ENCODE data around the gene INPP5A. TPM values are rescaled to one million over a fixed set of nuclear protein-coding genes. Genes with fewer than 3 reads are reported as not detected.

INPP5A gene
- total and polyA plus RNA-seq, 5 donors, result 60.0 to 116 (median 97.8) TPM

DNA sequence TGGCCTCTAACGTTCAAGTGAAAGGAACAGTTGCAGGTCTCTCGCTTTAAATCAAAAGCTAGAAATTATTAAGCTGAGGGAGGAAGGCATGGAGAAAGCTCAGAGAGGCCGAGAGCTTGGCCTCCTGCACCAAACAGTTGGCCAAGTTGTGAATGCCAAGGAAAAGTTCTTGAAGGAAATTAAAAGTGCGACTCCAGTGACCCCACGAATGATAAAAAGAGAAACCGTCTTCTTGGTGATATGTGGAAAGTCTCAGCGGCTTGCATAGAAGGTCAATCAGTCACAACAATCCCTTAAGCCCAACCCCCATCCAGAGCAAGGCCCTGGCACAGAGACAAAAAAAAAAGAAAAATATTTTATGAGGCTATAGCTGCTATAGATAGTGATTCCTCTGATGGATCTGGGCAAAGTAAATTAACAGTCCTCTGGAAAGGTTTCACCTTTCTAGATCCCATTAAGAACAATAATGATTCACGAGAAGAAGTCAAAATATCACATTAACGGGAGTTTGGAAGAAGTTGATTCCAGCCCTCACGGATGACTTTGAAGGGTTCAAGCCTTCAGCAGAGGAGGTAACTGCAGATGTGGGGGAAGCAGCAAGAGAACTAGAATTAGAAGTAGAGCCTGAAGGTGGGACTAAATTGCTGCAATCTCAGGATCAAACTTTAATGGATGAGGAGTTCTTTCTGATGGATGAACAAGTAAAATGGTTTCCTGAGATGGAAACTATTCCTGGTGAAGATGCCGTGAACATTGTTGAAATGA lies 42.5 kb upstream of the INPP5A start:
- Histone ChIP-seq H3K27me3 (ENCODE audit: control insufficient read depth, insufficient read depth) (no peaks in the 10 kb centered on the region), H3K9me3 (ENCODE audit: control insufficient read depth, low read length) (no peaks in the 10 kb centered on the region), H3K4me3 (ENCODE audit: low read length) (no peak overlapping the region), H3K4me1 (ENCODE audit: control insufficient read depth, insufficient read depth, low read length) (no peaks in the 10 kb centered on the region), H3K27ac (ENCODE audit: low read length) (no peak overlapping the region)
- DNase-seq (peak in 1 of 3 donors; percentile 54), ATAC-seq (no peak)
- intact Hi-C loops (cut with DNase I), result no loop called here
- 56% methylated on average over 11 of the region's 11 CpGs for WGBS

DNA sequence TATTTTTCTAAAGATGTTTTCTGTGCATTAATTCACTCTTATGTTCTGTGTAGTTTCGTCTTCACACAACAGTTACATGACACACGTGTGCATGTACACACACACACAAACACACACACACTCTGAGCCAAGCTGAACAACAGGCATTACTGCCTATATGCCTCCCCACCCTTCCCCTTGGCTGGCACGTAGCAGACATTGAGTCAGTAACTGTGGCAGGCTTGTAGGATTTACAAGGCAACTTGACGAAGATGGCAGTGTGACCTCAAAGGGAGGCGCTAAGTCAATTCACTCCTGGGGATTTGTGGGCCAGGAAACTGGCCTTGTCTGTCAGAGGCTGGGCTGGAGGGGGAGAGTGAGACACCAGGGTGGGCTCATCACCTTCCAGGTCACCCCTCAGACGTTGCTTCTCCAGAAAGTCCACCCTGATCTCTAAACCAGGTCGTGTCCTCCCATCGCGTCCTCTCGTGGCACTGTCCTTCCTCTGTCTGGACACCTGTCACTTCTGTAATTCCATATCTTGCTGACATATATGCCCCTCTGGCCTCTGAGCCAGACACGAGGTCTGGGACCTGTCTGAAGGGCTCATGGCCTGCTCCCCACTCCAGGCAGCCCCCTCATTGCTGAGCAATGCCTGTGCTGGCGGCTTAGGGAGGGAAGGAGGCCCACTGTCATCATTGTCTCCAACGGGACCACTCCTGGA lies 41.1 kb upstream of the INPP5A start:
- Histone ChIP-seq H3K4me1 (ENCODE audit: control insufficient read depth, insufficient read depth, low read length) (no peaks in the 10 kb centered on the region), H3K27me3 (ENCODE audit: control insufficient read depth, insufficient read depth) (no peaks in the 10 kb centered on the region), H3K27ac (ENCODE audit: low read length) (no peak overlapping the region), H3K4me3 (ENCODE audit: low read length) (no peak overlapping the region), H3K9me3 (ENCODE audit: control insufficient read depth, low read length) (no peaks in the 10 kb centered on the region)
- WGBS, result 82% methylated on average over 13 of the region's 13 CpGs
- ATAC-seq (no peak), DNase-seq (peak in 1 of 3 donors; percentile 28)
- intact Hi-C loops (cut with DNase I), result no loop called here

- no peak overlapping the region for H3K27ac ChIP-seq (ENCODE audit: low read length)
- no peaks in the 10 kb centered on the region for H3K4me1 ChIP-seq (ENCODE audit: control insufficient read depth, insufficient read depth, low read length)
- H3K4me3 ChIP-seq (ENCODE audit: low read length), result no peak overlapping the region
- intact Hi-C loops (cut with DNase I), result no loop called here
- 80% methylated on average over 30 of the region's 30 CpGs for WGBS
- DNase-seq (peak in 1 of 3 donors; percentile 34), ATAC-seq (no peak)
- H3K27me3 ChIP-seq (ENCODE audit: control insufficient read depth, insufficient read depth), result no peaks in the 10 kb centered on the region
- no peaks in the 10 kb centered on the region for H3K9me3 ChIP-seq (ENCODE audit: control insufficient read depth, low read length)
Measured at GRCh38 chr10:132497063-132497680, 40.4 kb upstream of the INPP5A start.

DNA sequence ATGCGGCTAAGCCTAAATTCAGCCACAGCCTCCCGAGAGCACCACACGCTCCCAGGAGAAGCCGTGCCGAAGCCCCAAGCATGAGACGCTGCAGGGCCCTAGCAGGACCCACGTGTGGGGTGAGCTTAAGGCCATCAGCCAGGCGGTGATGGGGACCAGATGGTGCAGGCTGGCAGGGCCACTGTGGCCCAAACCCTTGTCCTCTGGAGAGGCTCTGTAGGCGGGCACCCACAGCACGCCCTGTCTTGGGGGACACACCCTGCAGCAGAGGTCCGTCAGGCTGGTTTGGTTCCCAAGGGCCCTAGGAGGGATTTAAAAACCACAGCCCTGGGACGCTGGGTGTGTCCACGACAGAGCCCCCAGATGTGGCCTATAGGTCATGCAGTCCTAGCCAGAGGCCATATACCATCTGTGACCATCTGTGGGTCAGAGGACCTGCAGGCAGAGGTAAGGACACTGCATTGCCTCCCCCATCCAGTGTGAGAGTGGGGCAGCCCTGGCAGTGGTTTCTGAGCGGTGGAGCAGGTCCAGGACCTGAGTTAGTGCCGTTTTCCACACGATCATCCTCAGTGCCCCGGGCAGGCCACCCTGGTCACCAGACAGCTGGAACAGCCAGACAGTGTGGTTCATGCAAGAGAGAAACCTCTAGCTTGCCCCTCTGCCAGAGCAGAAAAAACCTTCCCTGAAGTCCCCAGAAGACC lies 39.6 kb upstream of the INPP5A start:
- peak in 1 of 3 donors; percentile 32 for DNase-seq
- H3K4me3 ChIP-seq (ENCODE audit: low read length), result no peak overlapping the region
- H3K9me3 ChIP-seq (ENCODE audit: control insufficient read depth, low read length), result no peaks in the 10 kb centered on the region
- 93% methylated on average over 17 of the region's 17 CpGs for WGBS
- no peaks in the 10 kb centered on the region for H3K27me3 ChIP-seq (ENCODE audit: control insufficient read depth, insufficient read depth)
- no peak overlapping the region for H3K27ac ChIP-seq (ENCODE audit: low read length)
- no peaks in the 10 kb centered on the region for H3K4me1 ChIP-seq (ENCODE audit: control insufficient read depth, insufficient read depth, low read length)
- intact Hi-C loops (cut with DNase I), result no loop called here
- no peak for ATAC-seq

DNA sequence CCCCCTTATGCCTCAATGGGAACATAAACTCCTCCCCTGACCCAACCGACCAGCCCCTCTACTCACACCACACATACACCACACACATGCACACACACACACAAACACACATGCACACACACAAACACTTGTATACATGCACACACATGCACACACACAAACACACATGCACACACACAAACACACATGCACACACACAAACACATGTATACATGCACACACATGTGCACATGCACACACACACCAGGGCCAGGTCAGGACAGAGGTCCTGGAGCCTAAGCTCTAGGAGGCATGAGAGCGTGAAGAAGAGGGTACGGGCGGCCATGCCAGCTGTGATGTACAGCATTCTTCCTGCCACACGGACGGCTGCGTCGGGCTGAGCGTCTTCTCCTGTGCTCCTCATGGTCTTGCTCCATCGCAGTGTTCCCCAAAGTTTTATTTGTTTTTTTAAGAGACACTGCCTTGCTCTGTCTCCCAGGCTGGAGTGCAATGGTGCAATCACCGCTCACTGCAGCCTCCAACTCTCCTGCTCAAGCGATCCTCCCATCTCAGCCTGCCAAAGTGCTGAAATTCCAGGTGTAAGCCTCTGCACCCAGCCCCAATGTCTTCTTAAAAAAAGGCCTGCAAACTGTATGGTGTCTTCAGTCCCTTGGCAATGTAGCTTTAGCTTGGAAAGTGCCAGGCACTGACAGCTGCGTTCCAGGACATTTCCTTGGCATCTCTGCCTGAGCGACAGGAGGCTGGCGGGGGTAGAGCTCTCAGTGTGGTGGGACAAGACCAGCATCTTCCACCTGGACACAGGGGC lies 38.8 kb upstream of the INPP5A start:
- no peaks in the 10 kb centered on the region for H3K4me1 ChIP-seq (ENCODE audit: control insufficient read depth, insufficient read depth, low read length)
- intact Hi-C loops (cut with DNase I), result no loop called here
- peak in 1 of 3 donors; percentile 19 for DNase-seq
- no peak overlapping the region for H3K4me3 ChIP-seq (ENCODE audit: low read length)
- no peaks in the 10 kb centered on the region for H3K27me3 ChIP-seq (ENCODE audit: control insufficient read depth, insufficient read depth)
- no peaks in the 10 kb centered on the region for H3K9me3 ChIP-seq (ENCODE audit: control insufficient read depth, low read length)
- WGBS, result 88% methylated on average over 15 of the region's 15 CpGs
- H3K27ac ChIP-seq (ENCODE audit: low read length), result no peak overlapping the region
- no peak for ATAC-seq

GRCh38 chr10:132499367-132499685 lies 38.3 kb upstream of the INPP5A start:
- DNase-seq, result peak in 1 of 3 donors; percentile 2
- Histone ChIP-seq H3K4me1 (ENCODE audit: control insufficient read depth, insufficient read depth, low read length) (no peaks in the 10 kb centered on the region), H3K27me3 (ENCODE audit: control insufficient read depth, insufficient read depth) (no peaks in the 10 kb centered on the region), H3K9me3 (ENCODE audit: control insufficient read depth, low read length) (no peaks in the 10 kb centered on the region), H3K4me3 (ENCODE audit: low read length) (no peak overlapping the region), H3K27ac (ENCODE audit: low read length) (no peak overlapping the region)
- 92% methylated on average over 10 of the region's 10 CpGs for WGBS
- intact Hi-C loops (cut with DNase I), result no loop called here
- ATAC-seq, result no peak

DNA sequence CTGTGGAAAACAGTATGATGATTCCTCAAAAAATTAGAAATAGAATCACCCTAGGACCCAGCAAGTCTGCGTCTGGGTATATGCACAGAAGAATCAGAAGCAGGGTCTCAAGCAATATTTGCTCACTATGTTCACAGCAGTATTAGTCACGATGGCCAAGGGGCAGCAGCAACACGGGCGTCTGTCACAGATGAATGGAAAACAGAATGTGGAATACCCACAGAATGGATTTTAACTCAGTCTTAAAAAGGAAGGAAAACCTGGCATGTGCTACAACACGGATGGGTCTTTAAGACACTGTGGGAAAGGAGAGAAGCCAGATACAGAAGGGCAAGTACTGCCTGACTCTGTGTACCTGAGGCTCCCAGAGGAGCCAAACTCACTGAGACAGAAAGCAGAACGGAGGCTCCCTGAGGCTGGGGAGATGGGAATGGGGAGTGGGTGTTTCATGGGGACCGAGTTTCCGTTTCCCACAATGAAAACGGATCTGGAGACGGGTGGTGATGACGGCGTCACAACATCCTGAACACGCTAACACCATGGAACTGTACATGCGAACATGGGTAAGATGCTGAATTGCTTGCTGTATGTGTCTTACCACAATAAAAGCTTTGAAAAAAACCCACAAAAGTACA lies 36.7 kb upstream of the INPP5A start:
- H3K27me3 ChIP-seq (ENCODE audit: control insufficient read depth, insufficient read depth), result no peaks in the 10 kb centered on the region
- DNase-seq, result no peak
- no peak overlapping the region for H3K27ac ChIP-seq (ENCODE audit: low read length)
- WGBS, result 86% methylated on average over 14 of the region's 14 CpGs
- intact Hi-C loops (cut with DNase I), result no loop called here
- ATAC-seq, result no peak
- H3K9me3 ChIP-seq (ENCODE audit: control insufficient read depth, low read length), result no peaks in the 10 kb centered on the region
- no peak overlapping the region for H3K4me3 ChIP-seq (ENCODE audit: low read length)
- no peaks in the 10 kb centered on the region for H3K4me1 ChIP-seq (ENCODE audit: control insufficient read depth, insufficient read depth, low read length)

DNA sequence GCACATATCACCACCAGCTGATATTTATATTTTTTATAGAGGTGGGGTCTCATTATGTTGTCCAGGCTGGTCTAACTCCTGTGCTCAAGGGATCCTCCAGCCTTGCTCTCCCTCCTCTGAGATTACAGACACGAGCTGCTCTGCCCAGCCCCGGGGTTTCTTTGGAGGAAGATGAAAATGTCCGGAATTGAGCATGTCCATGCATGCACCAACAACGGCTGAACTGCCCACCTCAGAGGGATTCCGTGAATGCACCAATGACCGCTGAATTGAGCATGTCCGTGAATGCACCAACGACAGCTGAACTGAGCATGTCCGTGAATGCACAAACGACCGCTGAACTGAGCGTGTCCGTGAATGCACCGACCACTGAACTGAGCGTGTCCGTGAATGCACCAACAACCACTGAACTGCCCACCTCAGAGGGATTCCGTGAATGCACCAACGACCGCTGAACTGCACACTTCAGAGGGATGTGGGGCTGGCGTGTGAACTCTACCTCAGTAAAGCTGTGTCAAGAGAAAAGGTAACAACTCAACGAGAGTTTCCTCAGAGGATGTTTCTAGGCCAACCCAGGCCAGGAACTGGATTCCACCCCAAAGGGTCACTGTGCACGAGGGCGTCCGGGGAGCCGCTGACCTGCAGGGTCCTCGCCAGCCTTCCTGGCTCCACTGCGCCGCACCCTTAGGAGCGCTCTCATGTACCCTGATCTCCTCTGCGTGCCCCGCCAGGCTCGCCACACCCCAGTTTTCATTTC lies 34.9 kb upstream of the INPP5A start:
- WGBS, result 85% methylated on average over 32 of the region's 32 CpGs
- peak in 1 of 3 donors; percentile 11 for DNase-seq
- intact Hi-C loops (cut with DNase I), result no loop called here

GRCh38 chr10:132503581-132504421 lies 33.8 kb upstream of the INPP5A start:
- no peak overlapping the region for H3K4me3 ChIP-seq (ENCODE audit: low read length)
- no peaks in the 10 kb centered on the region for H3K27me3 ChIP-seq (ENCODE audit: control insufficient read depth, insufficient read depth)
- intact Hi-C loops (cut with DNase I), result no loop called here
- no peak overlapping the region for H3K27ac ChIP-seq (ENCODE audit: low read length)
- no peak for ATAC-seq
- no peaks in the 10 kb centered on the region for H3K9me3 ChIP-seq (ENCODE audit: control insufficient read depth, low read length)
- 94% methylated on average over 15 of the region's 15 CpGs for WGBS
- DNase-seq, result peak in 1 of 3 donors; percentile 40
- H3K4me1 ChIP-seq (ENCODE audit: control insufficient read depth, insufficient read depth, low read length), result peaks cover 3% of the 10 kb centered on the region

More for the DNA sequence above, 34.9 kb upstream of the INPP5A start:
- no peaks in the 10 kb centered on the region for H3K9me3 ChIP-seq (ENCODE audit: control insufficient read depth, low read length)
- peaks cover 3% of the 10 kb centered on the region for H3K4me1 ChIP-seq (ENCODE audit: control insufficient read depth, insufficient read depth, low read length)
- ATAC-seq, result no peak
- no peak overlapping the region for H3K27ac ChIP-seq (ENCODE audit: low read length)
- H3K4me3 ChIP-seq (ENCODE audit: low read length), result no peak overlapping the region
- H3K27me3 ChIP-seq (ENCODE audit: control insufficient read depth, insufficient read depth), result no peaks in the 10 kb centered on the region
